Measurements from ENCODE around the gene THOP1. TPM values are rescaled to one million over a fixed set of nuclear protein-coding genes. Genes with fewer than 3 reads are reported as not detected.

Gene THOP1
- total and polyA plus RNA-seq, 10 donors: 31.0 to 96.2 (median 42.8) TPM

DNA sequence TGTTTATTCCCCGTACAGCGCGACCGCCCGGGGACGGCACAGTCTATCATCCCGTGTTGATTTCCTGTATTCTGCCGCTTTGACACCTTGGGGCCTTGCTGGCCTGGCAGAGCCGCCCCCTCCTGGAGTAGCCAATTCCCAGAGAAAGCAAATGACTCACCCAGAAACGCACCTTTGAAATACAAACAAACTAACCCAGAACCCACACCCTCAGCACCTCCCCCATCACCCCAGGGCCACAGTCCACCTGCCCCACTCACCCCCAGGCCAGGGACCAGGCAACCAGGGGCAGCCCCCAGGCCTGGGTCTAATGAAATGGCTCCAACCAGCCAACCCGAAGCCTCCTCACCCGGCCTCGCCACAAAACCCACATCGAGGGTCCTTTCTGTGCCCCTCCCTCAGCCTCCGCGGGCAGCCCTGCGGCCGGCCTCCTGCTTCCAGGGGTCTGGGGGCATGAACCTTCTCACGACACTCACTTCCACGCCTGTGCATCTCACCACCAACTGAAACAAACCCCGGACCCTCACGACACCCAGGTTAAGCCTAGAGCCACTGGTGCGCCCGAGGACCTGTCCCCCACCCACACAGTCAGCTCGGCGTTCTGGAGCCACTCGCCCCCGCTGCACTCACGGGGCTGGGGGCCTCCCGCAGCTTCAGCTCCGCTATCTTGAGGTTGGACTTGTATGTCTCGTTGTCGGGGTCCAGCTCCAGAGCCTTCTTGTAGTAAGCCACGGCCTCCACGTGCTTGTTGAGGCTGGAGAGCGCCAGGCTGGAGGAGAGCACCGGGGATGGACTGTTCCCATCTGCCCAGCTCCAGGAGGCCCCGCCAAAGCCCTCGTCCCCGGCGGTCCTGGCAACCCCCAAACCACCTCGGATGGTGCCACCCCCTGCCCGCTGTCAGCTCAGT is 23.2 kb upstream of the THOP1 start:
- peak overlapping the region in 7 of 8 donors; percentile 41 to 72 (median 56) for H3K27ac ChIP-seq
- no peak for DNase-seq
- TF ChIP-seq POLR2A (IDR thresholded peaks at IDR 0.05) (no peak), POLR2AphosphoS5 (IDR thresholded peaks at IDR 0.05) (no peak), CTCF (IDR thresholded peaks at IDR 0.05 in 8 of 11, conservative IDR thresholded peaks at IDR 0.05 in 3 of 11) (no peak)
- H3K27me3 ChIP-seq (replicated peaks in 1 of 7): no peaks in the 10 kb centered on the region
- peaks cover 0 to 16% (median 2%) of the 10 kb centered on the region in 6 donors for H3K4me1 ChIP-seq
- peaks cover 0 to 100% (median 88%) of the 10 kb centered on the region in 6 donors for H3K36me3 ChIP-seq
- 92 to 96% (median 94%) methylated on average over 35 to 43 of the region's 43 CpGs for WGBS, 5 donors
- H3K9me3 ChIP-seq: no peaks in the 10 kb centered on the region
- no peak overlapping the region for H3K4me3 ChIP-seq
- intact Hi-C loops (cut with DNase I; ENCODE audit: low total_unique reads): no loop called here

GRCh38 chr19:2762783-2763496 is 22.4 kb upstream of the THOP1 start:
- intact Hi-C loops (cut with DNase I; ENCODE audit: low total_unique reads): no loop called here
- peaks cover 0 to 16% (median 2%) of the 10 kb centered on the region in 6 donors for H3K4me1 ChIP-seq
- H3K4me3 ChIP-seq: no peak overlapping the region
- H3K36me3 ChIP-seq: peaks cover 0 to 100% (median 89%) of the 10 kb centered on the region in 6 donors
- 79 to 92% (median 84%) methylated on average over 14 to 23 of the region's 23 CpGs for WGBS, 5 donors
- no peak for DNase-seq
- H3K9me3 ChIP-seq: no peaks in the 10 kb centered on the region
- peak overlapping the region in 7 of 8 donors; percentile 41 to 72 (median 56) for H3K27ac ChIP-seq
- TF ChIP-seq CTCF (IDR thresholded peaks at IDR 0.05 in 8 of 11, conservative IDR thresholded peaks at IDR 0.05 in 3 of 11) (no peak), POLR2AphosphoS5 (IDR thresholded peaks at IDR 0.05) (peak in 2 of 3 donors; percentile 64 to 67), POLR2A (IDR thresholded peaks at IDR 0.05) (no peak)
- H3K27me3 ChIP-seq (replicated peaks in 1 of 7): no peaks in the 10 kb centered on the region

GRCh38 chr19:2763687-2764086 is 21.6 kb upstream of the THOP1 start:
- peaks cover 0 to 22% (median 2%) of the 10 kb centered on the region in 6 donors for H3K4me1 ChIP-seq
- no peaks in the 10 kb centered on the region for H3K27me3 ChIP-seq (replicated peaks in 1 of 7)
- H3K4me3 ChIP-seq: no peak overlapping the region
- TF ChIP-seq POLR2A (IDR thresholded peaks at IDR 0.05) (no peak), CTCF (IDR thresholded peaks at IDR 0.05 in 8 of 11, conservative IDR thresholded peaks at IDR 0.05 in 3 of 11) (no peak), POLR2AphosphoS5 (IDR thresholded peaks at IDR 0.05) (no peak)
- no peaks in the 10 kb centered on the region for H3K9me3 ChIP-seq
- peak overlapping the region in 4 of 8 donors; percentile 56 to 72 (median 67) for H3K27ac ChIP-seq
- DNase-seq: no peak
- H3K36me3 ChIP-seq: peaks cover 0 to 100% (median 93%) of the 10 kb centered on the region in 6 donors
- 93 to 96% (median 94%) methylated on average over 10 to 12 of the region's 12 CpGs for WGBS, 5 donors
- intact Hi-C loops (cut with DNase I; ENCODE audit: low total_unique reads): no loop called here
